GM10266 (cell line): ENCODE results near the gene KLK14.

Experiments
- DNase-seq: peaks from one replicate; pipeline ENCODE4 v3.0.0; 2012; ENCODE audit errors: extremely low spot score
- CTCF ChIP-seq: IDR thresholded peaks from 2 replicates; pipeline ENCODE4 v1.5.1; 2012; ENCODE audit warnings: mild to moderate bottlenecking, low read depth; ENCODE audit not compliant: control insufficient read depth, insufficient read depth; ENCODE audit errors: missing control alignments

The KLK14 gene

GRCh38 chr19:51065221-51065960 is 17.3 kb downstream of the KLK14 start:
- no peak for DNase-seq
- TF ChIP-seq CTCF: no peak

GRCh38 chr19:51064534-51065220 is 18.0 kb downstream of the KLK14 start, which contains the start of gene KLK13:
KLK13 (minus strand) TSS chr19:51065092; CDS start chr19:51065067, 25 bp downstream.
- TF ChIP-seq CTCF: no peak
- no peak for DNase-seq

GRCh38 chr19:51063664-51064063 is 19.0 kb downstream of the KLK14 start:
- no peak for TF ChIP-seq CTCF

GRCh38 chr19:51060973-51061372 is 21.7 kb downstream of the KLK14 start:
- TF ChIP-seq CTCF: no peak

More at GRCh38 chr19:51063664-51064063, 19.0 kb downstream of the KLK14 start:
- no peak for DNase-seq

GRCh38 chr19:51060336-51060735 is 22.4 kb downstream of the KLK14 start:
- DNase-seq: no peak
- TF ChIP-seq CTCF: no peak

More at GRCh38 chr19:51060973-51061372, 21.7 kb downstream of the KLK14 start:
- DNase-seq: no peak

GRCh38 chr19:51059715-51060114 is 23.0 kb downstream of the KLK14 start:
- no peak for TF ChIP-seq CTCF
- no peak for DNase-seq

GRCh38 chr19:51055866-51056265 is 26.8 kb downstream of the KLK14 start:
- TF ChIP-seq CTCF: no peak
- DNase-seq: no peak
